ENCODE measurements around the gene TTI1. TPM values are rescaled to one million over a fixed set of nuclear protein-coding genes. Genes with fewer than 3 reads are reported as not detected.

Gene TTI1
- total and polyA plus RNA-seq, 2 of the 13 experiments (the other 11 are each of a cell fraction or from before 2014, with no cell fraction given): 22.9 to 39.8 TPM

- TF ChIP-seq DZIP1 (CRISPR knock-in tag; IDR thresholded peaks at IDR 0.05) (no peak), ZNF792 (CRISPR knock-in tag; IDR thresholded peaks at IDR 0.05) (no peak), ZNF451 (CRISPR knock-in tag; IDR thresholded peaks at IDR 0.05) (no peak), SIX1 (CRISPR knock-in tag; IDR thresholded peaks at IDR 0.05; ENCODE audit: borderline replicate concordance) (no peak), RFXAP (CRISPR knock-in tag; IDR thresholded peaks at IDR 0.05; ENCODE audit: borderline replicate concordance) (no peak), ZNF589 (CRISPR knock-in tag; conservative IDR thresholded peaks at IDR 0.05) (no peak), SIN3B (IDR thresholded peaks at IDR 0.05; ENCODE audit: low read length) (no peak), RARA (CRISPR knock-in tag; IDR thresholded peaks at IDR 0.05) (no peak), PHF5A (CRISPR knock-in tag; IDR thresholded peaks at IDR 0.05; ENCODE audit: low read depth, unreplicated experiment) (no peak), ATAD3A (CRISPR knock-in tag; IDR thresholded peaks at IDR 0.05) (no peak), ZNF569 (CRISPR knock-in tag; IDR thresholded peaks at IDR 0.05; ENCODE audit: borderline replicate concordance) (no peak)
Measured at GRCh38 chr20:38007526-38007925, 25.7 kb downstream of the TTI1 start (continued).

GRCh38 chr20:38005903-38006302 is 27.4 kb downstream of the TTI1 start:
- H3K27ac ChIP-seq (ENCODE audit: extremely low read length, insufficient read depth, low read length): no peak overlapping the region
- no peak for TF ChIP-seq ZNF746 (CRISPR knock-in tag; IDR thresholded peaks at IDR 0.05)
- CTCF ChIA-PET (ENCODE audit: low intra/inter-chr PET ratio, low total read pairs): no interaction called here
- H3K36me3 ChIP-seq (replicated peaks in 1 of 2; ENCODE audit: control insufficient read depth in 1 of 2, insufficient read depth in 2 of 2, low read length in 2 of 2): peaks cover 29 to 74% of the 10 kb centered on the region in 2 experiments
- FAIRE-seq (no peak), DNase-seq (ENCODE audit: low spot score) (no peak), ATAC-seq (no peak)
- no peak overlapping the region for H2AFZ ChIP-seq (ENCODE audit: low read length)
- POLR2A ChIA-PET: no interaction called here
- H3K79me2 ChIP-seq (ENCODE audit: insufficient read depth, low read length): no peaks in the 10 kb centered on the region
- no peaks in the 10 kb centered on the region for H3K4me1 ChIP-seq (ENCODE audit: insufficient read depth, low read length)
- H3K4me2 ChIP-seq (ENCODE audit: low read depth, low read length): no peak overlapping the region
- H3K9me3 ChIP-seq (ENCODE audit: low read length): no peaks in the 10 kb centered on the region
- H3K27me3 ChIP-seq (ENCODE audit: control insufficient read depth in 1 of 2, insufficient read depth in 2 of 2, low read length in 2 of 2): no peaks in the 10 kb centered on the region
- H3K4me3 ChIP-seq (replicated peaks in 1 of 3; ENCODE audit: insufficient read depth in 1 of 3, low read depth in 2 of 3, low read length in 3 of 3): no peak overlapping the region
- WGBS (ENCODE audit: low lambda C conversion rate): 96% methylated on average over 5 of the region's 5 CpGs
- H4K20me1 ChIP-seq (ENCODE audit: insufficient read depth, low read length): no peaks in the 10 kb centered on the region
- BruUV-seq (replicated peaks): no TSS peak
- H3K9ac ChIP-seq (ENCODE audit: insufficient read depth, low read depth, low read length): no peak overlapping the region
- in situ Hi-C loops (cut with HindIII; ENCODE audit: extremely low pct_ligation_motif_present, low pct_unique_long_range_greater_than_20kb): no loop called here
- intact Hi-C loops (cut with micrococcal nuclease; ENCODE audit: unreplicated experiment): no loop called here

Data from HepG2 (cell line).